HG03520 (cell line): Measurements from ENCODE around the gene DMD.

Experiments
- ATAC-seq: cut with Tn5 transposase; IDR thresholded peaks from one replicate; pipeline ENCODE4 v1.9.1; 2021; ENCODE audit warnings: mild to moderate bottlenecking, moderate library complexity; ENCODE audit not compliant: unreplicated experiment

DMD gene

DNA sequence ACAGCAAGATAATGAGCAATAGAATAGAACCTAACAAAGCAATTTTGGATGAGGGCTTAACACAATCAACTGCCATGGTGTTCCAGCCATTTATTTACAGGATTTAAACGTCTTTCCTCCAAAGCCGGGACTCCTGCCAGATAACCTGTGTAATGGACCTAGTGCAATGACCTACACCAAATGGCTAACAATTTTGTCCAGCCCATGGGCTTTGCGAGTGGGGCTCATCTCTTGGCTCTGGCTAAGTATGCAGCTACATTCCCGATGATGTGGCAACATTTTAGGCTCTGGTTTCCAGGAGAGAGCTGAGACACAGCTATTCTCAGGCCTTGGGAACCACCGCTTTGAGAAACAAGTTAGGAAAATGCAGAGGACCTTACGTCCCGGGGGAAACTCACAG, 1317.2 kb downstream of the DMD start:
- no peak for ATAC-seq

DNA sequence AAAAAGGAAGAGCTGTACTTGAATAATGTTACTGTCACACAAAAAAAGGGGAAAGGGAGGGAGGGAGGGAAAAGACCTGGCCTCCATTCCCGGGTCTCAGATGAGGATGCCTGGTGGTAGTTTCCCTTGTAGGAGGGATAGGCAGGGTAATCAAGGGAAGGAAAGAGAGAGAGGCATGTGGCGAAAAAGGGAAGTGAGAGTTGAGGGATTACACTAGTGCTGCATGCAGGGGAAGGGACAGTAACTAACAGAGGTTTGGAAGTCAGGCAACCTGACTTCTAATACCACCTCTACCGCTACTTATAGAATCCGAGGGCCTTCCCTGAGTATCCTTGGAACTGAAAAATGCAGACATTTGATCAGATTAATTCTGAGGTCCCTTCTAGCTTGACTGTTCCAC, 1317.8 kb downstream of the DMD start:
- ATAC-seq = no peak

- ATAC-seq = no peak
These were observed 1322.3 kb downstream of the DMD start for GRCh38 chrX:31889088-31889487.

- ATAC-seq = no peak
These were observed 1326.8 kb downstream of the DMD start for GRCh38 chrX:31884535-31884934.

DNA sequence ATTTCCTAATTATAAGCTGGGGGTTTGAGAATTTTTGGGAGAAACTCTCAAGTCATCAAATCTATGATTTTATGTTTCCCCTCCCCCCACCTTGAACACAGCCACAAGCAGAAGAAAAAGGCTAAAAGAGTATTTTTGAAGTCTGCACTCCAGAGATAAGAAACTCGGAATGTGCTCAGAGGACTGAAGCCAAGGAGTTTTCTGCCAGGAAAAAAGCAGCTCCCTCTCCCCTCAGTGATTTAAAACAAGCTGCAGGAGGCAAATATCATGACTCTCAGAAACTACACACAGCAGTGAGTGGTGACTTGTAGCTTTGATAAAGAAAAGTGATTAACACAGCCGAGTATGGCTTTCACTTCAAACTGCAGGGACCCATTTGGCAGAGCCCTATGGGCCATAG, 1339.3 kb downstream of the DMD start:
- no peak for ATAC-seq

DNA sequence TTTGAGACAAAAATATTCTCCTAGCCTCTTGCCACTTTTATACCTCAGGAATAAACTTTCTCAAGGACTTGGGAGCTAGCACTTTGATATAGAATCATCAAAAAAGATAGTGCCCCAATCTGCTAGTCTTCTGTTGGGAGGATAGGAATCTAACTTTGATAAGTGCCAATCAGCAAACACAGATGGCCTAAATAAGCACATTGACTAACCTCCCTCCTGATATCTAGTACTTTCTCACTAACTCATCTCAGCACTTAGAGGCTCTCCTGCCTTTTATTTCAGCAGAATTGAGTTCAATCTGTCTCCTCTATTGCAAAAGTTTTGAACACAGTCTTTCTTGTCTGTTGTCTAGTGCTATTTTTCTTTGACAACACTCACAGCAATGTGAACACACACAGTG, 1341.1 kb downstream of the DMD start:
- ATAC-seq = no peak

DNA sequence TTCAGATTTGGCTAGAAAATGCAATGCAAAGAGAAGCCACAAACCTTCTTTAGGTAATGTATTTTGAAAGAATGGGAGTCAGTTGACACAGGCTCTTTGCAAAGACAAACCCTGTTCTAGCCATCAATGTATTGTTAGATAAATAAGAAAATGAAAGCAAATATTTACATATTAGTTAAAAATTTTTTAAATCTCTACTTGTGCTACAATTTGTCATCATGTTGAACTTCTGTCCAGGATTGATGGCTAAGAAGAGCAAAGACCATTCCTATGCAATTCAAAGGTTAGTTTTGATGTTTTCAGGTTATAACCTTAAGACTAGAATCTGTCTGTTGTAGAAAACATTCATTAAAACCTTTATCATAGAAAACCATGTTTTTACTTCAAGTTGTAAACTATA, 1350.7 kb downstream of the DMD start:
- no peak for ATAC-seq

DNA sequence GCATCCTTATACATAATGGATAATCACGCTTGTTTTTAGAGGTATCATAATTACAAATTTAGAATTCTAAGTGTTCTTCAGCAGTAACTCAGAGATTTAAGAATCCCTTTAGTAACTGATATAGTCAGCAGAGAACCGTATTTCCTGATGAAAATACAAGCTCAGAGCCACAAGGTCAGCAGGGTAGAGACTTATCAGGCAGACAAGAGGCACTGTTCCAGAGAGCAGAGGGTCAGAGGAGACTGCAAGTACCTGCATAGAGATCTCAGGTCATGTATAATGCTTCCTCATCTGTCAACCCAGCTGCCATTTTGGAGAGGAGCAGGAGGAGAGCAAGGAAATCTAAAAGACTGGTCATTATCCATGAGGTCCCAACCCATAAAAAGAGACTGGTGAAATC, 1352.4 kb downstream of the DMD start:
- no peak for ATAC-seq

- no peak for ATAC-seq
These were observed 1356.6 kb downstream of the DMD start for GRCh38 chrX:31854716-31855115.

DNA sequence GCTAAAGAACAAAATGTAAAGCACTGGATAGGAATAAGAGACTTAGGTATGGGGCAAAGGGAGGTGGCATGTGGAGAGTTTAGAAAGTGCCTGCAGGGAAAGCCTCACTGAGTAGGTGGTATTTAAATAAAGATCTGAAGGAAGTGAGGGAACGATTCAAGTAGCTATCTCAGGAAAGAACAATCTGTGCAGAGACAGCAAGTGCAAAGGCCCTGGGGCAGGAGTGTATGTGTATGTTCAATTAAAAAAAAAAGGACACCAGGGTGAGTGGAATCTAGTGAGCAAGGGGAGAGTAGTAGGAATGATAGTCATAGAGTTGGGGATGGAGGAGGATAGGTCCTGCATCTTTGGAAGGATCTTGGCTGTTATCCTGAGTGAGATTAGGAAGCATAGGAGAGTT, 1359.6 kb downstream of the DMD start:
- no peak for ATAC-seq

- ATAC-seq = no peak
These were observed 1363.6 kb downstream of the DMD start for GRCh38 chrX:31847773-31848172.

GRCh38 chrX:31845003-31845402, 1366.3 kb downstream of the DMD start:
- no peak for ATAC-seq

GRCh38 chrX:31838617-31839016, 1372.7 kb downstream of the DMD start:
- no peak for ATAC-seq

GRCh38 chrX:31837445-31838049, 1373.8 kb downstream of the DMD start:
- ATAC-seq = no peak

DNA sequence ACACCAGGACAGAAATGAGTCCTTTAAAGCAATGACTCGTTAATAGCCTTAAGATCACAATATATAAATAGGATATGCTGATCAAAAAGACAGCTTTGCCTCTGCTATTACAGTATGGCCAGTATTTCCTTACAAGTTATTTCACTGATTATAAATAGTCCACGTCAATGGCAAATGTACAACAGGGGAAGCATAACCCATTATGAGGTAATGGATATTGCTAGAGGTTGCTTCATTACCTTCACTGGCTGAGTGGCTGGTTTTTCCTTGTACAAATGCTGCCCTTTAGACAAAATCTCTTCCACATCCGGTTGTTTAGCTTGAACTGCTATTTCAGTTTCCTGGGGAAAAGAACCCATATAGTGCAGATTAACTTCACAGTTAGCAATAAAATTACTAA, 1374.9 kb downstream of the DMD start:
- no peak for ATAC-seq

- no peak for ATAC-seq
These were observed 1379.1 kb downstream of the DMD start for GRCh38 chrX:31832263-31832662.

DNA sequence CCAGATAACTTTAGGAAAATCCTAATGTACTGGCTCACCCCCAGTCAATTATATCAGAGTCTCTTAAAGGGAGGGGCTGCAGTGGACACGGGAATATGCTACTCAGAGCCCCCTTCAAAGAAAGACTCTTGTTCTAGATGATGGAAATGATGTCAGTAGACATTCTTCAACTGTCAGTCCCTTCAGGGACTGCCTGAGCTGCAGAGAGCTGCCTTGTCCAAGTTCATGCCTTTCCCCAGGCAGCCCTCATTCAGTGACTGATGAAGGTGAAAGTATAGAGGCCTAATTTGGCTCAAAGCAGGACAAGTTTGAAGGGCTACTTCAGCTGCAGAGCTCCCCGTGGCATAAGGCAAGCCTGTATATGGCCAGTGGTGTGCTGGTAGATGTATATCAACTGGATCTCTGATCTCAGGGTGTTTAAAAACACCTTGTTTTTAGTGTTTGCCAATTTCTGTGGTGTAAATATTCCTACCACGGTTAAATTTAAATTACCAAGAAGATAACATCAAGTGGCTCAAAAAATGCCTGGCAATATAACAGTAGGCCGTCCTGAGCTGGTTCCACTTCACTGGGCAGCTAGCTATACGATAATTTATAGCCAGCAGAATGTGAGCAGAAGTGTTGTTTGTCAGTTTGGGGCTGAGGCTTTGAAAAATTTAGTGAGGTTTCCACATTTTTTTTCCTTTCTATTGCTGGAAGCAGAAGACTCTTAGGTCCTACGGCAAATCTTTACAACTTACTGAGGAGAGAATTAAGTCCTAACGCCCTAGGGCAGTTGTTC, 1390.7 kb downstream of the DMD start:
- ATAC-seq = no peak

DNA sequence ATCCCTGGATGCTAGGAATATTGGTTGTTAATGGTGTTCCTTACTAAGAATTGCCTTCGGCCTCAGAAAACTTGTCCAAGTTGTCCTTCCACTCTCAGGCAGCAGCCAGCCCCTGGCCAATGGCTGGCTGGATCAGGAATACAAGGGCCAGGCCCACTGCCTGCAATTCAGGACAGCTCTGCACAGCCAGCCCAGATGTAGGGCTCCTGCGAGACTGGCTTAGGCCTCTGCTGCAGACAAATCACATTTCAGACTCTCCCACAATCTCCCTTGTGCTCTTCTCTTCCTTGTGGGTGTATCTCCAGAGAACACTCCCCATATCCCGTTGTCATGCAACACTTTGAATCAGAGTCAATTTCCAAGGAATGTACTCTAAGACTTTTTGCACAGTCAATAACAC, 1391.9 kb downstream of the DMD start:
- ATAC-seq = no peak

DNA sequence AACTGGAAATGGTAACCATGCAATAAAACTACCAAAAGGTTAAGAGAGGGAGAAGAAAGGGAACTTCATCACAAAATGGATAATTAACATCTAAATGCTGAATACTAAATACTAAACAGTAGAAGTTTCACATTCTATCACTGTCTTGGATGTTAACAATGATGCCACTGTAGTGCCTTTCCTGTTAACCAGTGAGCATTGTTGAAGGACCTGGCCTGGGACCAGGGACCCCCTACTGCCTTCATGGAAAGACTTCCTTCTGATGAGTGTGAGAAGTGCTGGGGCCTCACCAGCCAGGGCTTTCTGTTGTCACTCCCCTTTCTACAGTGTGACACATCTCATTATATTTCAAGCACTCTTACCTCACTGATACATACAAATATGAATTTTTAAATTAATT, 1400.2 kb downstream of the DMD start:
- ATAC-seq = no peak

- no peak for ATAC-seq
These were observed 1403.0 kb downstream of the DMD start for GRCh38 chrX:31808357-31808756.

- ATAC-seq = no peak
These were observed 1404.2 kb downstream of the DMD start for GRCh38 chrX:31807165-31807564.

DNA sequence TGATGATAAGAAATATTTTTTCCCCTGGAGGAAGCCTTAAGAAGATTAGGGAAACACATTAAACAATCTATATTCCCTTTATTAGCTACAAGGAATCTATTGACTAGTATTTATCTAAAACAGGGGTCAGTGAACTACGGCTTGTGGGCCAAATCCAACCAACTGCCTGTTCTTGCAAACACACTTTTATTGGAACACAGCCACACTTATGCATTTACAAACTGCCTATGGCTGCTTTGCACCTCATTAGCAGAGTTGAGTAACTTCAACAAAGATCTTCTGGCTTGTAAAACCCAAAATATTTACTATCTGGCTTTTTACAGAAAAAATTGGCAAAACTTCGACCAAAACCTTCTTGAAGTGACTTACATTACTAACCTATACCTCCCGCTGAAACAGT, 1405.6 kb downstream of the DMD start:
- no peak for ATAC-seq

DNA sequence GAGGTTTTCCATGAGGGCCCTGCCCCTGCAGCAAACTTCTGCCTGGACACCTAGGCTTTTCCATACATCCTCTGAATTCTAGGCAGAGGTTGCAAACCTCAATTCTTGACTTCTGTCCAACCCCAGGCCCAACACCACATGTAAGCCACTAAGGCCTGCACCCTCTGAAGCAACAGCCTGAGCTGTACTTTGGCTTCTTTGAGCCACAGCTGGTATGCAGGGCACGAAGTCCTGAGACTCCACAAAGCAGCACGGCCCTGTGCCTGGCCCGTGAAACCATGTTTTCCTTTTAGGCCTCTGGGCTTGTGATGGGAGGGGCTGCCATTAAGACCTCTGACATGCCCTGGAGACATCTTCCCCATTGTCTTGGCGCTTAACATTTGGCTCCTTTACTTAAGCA, 1411.1 kb downstream of the DMD start:
- no peak for ATAC-seq
